Esophagus muscularis mucosa (tissue), 4 donors: ENCODE results near the gene BRCA1. TPM values are rescaled to one million over a fixed set of nuclear protein-coding genes. Genes with fewer than 3 reads are reported as not detected.

Source experiments
- DNase-seq: peaks from one replicate; pipeline ENCODE4 v3.0.0-alpha.2; 2017; ENCODE audit errors: extremely low spot score
- H3K27ac ChIP-seq, 4 donors: fragments of 200-600 bp; sonication (generic); replicated peaks in 1 of 4; 1 replicate in 3 of 4; 2 replicates in 1 of 4; pipeline ENCODE4 v1.5.1; 2016 to 2019; ENCODE audit warnings: mild to moderate bottlenecking in 1 of 4
- H3K27me3 ChIP-seq, 4 donors: fragments of 200-600 bp; sonication (generic); one replicate each; pipeline versions ENCODE4 v1.5.1 to v1.6.0; 2016 to 2019
- H3K36me3 ChIP-seq, 4 donors: fragments of 200-600 bp; sonication (generic); one replicate each; pipeline ENCODE4 v1.5.1; 2016 to 2019
- H3K4me1 ChIP-seq, 4 donors: fragments of 200-600 bp; sonication (generic); one replicate each; pipeline ENCODE4 v1.5.1; 2016 to 2019
- H3K4me3 ChIP-seq, 4 donors: fragments of 200-600 bp; sonication (generic); 1 replicate in 2 of 4; 2 replicates in 2 of 4; pipeline ENCODE4 v1.5.1; 2016 to 2019; ENCODE audit warnings: mild to moderate bottlenecking in 4 of 4, moderate library complexity in 1 of 4
- H3K9me3 ChIP-seq, 4 donors: fragments of 200-600 bp; sonication (generic); 1 replicate in 3 of 4; 2 replicates in 1 of 4; pipeline ENCODE4 v1.5.1; 2016 to 2019
- EP300 ChIP-seq: sonication (generic); formaldehyde crosslinking; IDR thresholded peaks from one replicate; pipeline ENCODE4 v1.6.1; 2017; ENCODE audit warnings: antibody characterized with exemption
- POLR2A ChIP-seq: fragments of 450-650 bp; IDR thresholded peaks from one replicate; pipeline ENCODE4 v1.6.1; 2017; ENCODE audit warnings: antibody characterized with exemption, moderate library complexity, mild to moderate bottlenecking, low read depth
- POLR2AphosphoS5 ChIP-seq, 2 donors: sonication (generic); formaldehyde crosslinking; IDR thresholded peaks; one replicate each; pipeline ENCODE4 v1.6.1; 2017; ENCODE audit warnings: antibody characterized with exemption in 2 of 2
- WGBS: methylation state at CpG from one replicate; pipeline ENCODE4 v1.1.5; 2018; 5-methylcytosine and 5-hydroxymethylcytosine counted together
- intact Hi-C: fragments of 100-400 bp; cut with DNase I; formaldehyde crosslinking; loops from one replicate; pipeline ENCODE4 v1.15.1; 2023
- total RNA-seq, 4 donors: library from RNA; depleted of rRNA; stranded (reverse); fragments of >200 nt; gene quantifications; one replicate each; pipeline versions ENCODE4 v1.1.0 to v1.2.1, GENCODE V29; 2016
- TF ChIP-seq, protein P1 (sequence below), 3 experiments: fragments of 200-600 bp in 2 of 3; fragments of 450-650 bp in 1 of 3; sonication (generic) in 2 of 3; IDR thresholded peaks; one replicate each; pipeline ENCODE4 v1.5.1; 2017 to 2019; ENCODE audit warnings: antibody characterized with exemption in 3 of 3, mild to moderate bottlenecking in 2 of 3, moderate library complexity in 1 of 3

BRCA1 gene
- total RNA-seq, 4 donors from 2014 or later = 3.1 to 7.6 (median 4.7) TPM

DNA sequence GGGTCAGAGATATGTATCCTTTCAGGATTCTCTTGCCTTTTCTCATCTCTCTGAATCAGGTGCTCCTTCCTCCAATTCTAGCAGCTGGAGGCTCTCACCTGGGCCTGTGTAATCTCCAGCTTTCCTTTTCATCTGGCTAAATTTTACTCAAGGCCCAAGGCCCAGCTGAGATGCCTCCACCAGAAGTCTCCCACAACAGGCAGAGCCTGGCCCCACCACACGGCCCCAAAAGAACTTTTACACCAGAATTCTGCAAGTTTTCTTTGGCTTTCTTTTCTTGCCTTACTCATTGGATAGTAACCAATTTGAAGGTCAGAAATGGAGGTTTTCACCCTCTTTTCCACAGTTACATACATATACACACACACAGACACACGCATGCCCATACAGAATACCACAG lies 85.5 kb downstream of the BRCA1 start:
- no peaks in the 10 kb centered on the region for H3K4me1 ChIP-seq
- no peak overlapping the region for H3K27ac ChIP-seq
- TF ChIP-seq POLR2AphosphoS5 (IDR thresholded peaks at IDR 0.05) = no peak
- TF ChIP-seq, protein P1, sequence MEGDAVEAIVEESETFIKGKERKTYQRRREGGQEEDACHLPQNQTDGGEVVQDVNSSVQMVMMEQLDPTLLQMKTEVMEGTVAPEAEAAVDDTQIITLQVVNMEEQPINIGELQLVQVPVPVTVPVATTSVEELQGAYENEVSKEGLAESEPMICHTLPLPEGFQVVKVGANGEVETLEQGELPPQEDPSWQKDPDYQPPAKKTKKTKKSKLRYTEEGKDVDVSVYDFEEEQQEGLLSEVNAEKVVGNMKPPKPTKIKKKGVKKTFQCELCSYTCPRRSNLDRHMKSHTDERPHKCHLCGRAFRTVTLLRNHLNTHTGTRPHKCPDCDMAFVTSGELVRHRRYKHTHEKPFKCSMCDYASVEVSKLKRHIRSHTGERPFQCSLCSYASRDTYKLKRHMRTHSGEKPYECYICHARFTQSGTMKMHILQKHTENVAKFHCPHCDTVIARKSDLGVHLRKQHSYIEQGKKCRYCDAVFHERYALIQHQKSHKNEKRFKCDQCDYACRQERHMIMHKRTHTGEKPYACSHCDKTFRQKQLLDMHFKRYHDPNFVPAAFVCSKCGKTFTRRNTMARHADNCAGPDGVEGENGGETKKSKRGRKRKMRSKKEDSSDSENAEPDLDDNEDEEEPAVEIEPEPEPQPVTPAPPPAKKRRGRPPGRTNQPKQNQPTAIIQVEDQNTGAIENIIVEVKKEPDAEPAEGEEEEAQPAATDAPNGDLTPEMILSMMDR (IDR thresholded peaks at IDR 0.05) = no peak
- no peak for TF ChIP-seq EP300
- no peak for TF ChIP-seq POLR2A
- no peaks in the 10 kb centered on the region for H3K27me3 ChIP-seq
- no peak for DNase-seq
- intact Hi-C loops = no loop called here
- no peak overlapping the region for H3K4me3 ChIP-seq
- H3K36me3 ChIP-seq = no peaks in the 10 kb centered on the region
- no peaks in the 10 kb centered on the region for H3K9me3 ChIP-seq
- 85% methylated on average over 2 of the region's 2 CpGs for WGBS

DNA sequence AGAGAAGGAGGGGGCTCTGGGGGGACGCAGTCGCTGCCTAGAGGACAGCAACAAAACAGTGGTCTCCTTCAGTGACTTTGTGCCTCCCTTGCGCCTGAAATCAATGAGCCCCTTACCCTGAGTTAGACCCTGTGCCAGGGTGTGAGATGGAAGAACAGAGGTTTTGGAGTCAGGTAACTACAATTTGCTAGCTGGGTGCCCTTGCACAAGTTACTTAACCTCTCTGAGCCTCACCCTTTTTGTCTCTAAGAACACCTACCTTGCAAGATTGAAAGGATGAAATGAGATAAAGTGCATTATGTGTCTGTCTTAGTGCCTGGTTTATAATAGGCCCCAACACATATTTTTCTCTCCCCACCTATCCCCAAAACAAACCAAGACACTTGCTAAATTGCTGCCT lies 90.3 kb downstream of the BRCA1 start:
- Histone ChIP-seq H3K4me3 (no peak overlapping the region), H3K4me1 (no peaks in the 10 kb centered on the region), H3K27ac (no peak overlapping the region), H3K9me3 (no peaks in the 10 kb centered on the region), H3K36me3 (no peaks in the 10 kb centered on the region), H3K27me3 (no peaks in the 10 kb centered on the region)
- intact Hi-C loops = no loop called here
- TF ChIP-seq, protein P1 (IDR thresholded peaks at IDR 0.05) = no peak
- TF ChIP-seq POLR2AphosphoS5 (IDR thresholded peaks at IDR 0.05) (no peak), POLR2A (no peak)
- no peak for DNase-seq
- WGBS = 82% methylated on average over 3 of the region's 3 CpGs

DNA sequence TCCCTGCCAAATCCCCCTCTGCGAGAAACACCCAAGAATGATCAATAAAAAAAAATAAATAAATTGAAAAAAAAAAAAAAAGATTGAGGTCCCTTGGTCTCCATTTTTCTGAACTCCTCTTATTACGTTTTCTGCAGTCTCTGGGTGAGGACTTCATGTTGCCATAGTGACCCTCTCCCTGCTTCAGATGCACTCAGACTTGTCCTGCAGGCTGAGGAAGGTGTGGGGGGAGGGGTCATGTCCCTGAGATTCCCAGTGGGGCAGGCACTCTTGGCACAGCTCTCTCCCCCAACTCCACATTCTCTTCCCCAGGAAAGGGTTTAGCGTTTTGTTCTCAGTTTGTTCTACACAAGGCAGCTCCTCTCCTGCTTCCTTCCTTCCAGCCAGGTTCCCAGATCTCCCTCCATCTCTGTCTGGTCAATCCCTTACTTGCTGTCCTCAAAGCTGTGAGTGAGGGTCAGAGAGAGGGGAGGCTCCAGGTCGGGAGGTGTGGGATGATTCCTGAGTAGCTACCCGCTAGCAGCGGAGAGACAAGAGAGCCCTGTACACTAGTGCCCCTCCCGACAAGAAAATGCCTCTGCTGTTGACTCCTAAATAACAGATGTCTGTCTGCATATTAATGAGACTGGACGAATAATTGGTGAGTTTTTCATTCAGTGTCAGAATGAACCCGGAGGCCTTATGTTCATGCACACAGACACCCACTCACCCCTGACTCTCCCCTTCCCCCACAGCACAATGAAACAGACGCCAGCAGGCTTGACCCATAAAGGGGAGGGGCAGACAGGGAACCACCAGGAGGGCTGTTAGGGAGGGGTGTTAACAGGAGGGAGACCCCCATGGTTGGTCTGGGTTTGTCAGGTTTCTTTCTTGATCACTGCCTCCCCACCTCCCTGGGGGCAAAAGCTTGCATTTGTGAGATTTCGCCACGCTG lies 90.9 kb downstream of the BRCA1 start:
- H3K9me3 ChIP-seq = no peaks in the 10 kb centered on the region
- no peak overlapping the region for H3K4me3 ChIP-seq
- DNase-seq = no peak
- intact Hi-C loops = no loop called here
- H3K27ac ChIP-seq = no peak overlapping the region
- no peaks in the 10 kb centered on the region for H3K27me3 ChIP-seq
- H3K36me3 ChIP-seq = no peaks in the 10 kb centered on the region
- 52% methylated on average over 8 of the region's 12 CpGs for WGBS
- TF ChIP-seq POLR2AphosphoS5 (IDR thresholded peaks at IDR 0.05) (no peak), POLR2A (no peak), EP300 (no peak)
- TF ChIP-seq, protein P1 (IDR thresholded peaks at IDR 0.05) = no peak
- H3K4me1 ChIP-seq = no peaks in the 10 kb centered on the region

DNA sequence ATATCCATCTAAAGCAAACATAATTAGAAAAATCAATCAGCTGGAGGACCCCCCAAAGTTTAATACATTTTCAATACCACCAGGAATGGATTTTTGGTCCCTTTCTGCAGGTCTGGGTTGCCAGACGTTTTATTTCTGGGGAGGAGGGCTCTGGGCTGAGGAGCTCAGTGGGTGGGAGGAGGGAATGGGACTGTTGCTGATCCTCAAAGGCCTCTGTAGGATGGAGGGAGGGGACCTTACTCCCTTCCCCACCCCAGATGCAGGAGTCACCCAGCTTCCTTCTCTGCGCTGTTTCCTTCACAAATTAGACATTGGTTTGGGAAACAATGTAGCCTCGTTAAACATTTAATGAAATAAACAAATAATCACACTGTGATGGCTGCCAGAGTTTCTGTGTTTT lies 93.5 kb downstream of the BRCA1 start:
- WGBS = 91% methylated on average over 3 of the region's 3 CpGs
- H3K4me3 ChIP-seq = no peak overlapping the region
- TF ChIP-seq EP300 (no peak), POLR2A (no peak), POLR2AphosphoS5 (IDR thresholded peaks at IDR 0.05) (no peak)
- TF ChIP-seq, protein P1 (IDR thresholded peaks at IDR 0.05) = no peak
- H3K27ac ChIP-seq = no peak overlapping the region
- no peaks in the 10 kb centered on the region for H3K9me3 ChIP-seq
- DNase-seq = no peak
- H3K36me3 ChIP-seq = no peaks in the 10 kb centered on the region
- H3K27me3 ChIP-seq = no peaks in the 10 kb centered on the region
- intact Hi-C loops = no loop called here
- no peaks in the 10 kb centered on the region for H3K4me1 ChIP-seq
